HG02970 (cell line): ENCODE measurements around the gene CGB5.

Experiments
- ATAC-seq: cut with Tn5 transposase; IDR thresholded peaks from one replicate; pipeline ENCODE4 v1.9.1; 2021; ENCODE audit warnings: mild to moderate bottlenecking, moderate library complexity, moderate number of reproducible peaks; ENCODE audit not compliant: unreplicated experiment, low FRiP score

Gene CGB5

DNA sequence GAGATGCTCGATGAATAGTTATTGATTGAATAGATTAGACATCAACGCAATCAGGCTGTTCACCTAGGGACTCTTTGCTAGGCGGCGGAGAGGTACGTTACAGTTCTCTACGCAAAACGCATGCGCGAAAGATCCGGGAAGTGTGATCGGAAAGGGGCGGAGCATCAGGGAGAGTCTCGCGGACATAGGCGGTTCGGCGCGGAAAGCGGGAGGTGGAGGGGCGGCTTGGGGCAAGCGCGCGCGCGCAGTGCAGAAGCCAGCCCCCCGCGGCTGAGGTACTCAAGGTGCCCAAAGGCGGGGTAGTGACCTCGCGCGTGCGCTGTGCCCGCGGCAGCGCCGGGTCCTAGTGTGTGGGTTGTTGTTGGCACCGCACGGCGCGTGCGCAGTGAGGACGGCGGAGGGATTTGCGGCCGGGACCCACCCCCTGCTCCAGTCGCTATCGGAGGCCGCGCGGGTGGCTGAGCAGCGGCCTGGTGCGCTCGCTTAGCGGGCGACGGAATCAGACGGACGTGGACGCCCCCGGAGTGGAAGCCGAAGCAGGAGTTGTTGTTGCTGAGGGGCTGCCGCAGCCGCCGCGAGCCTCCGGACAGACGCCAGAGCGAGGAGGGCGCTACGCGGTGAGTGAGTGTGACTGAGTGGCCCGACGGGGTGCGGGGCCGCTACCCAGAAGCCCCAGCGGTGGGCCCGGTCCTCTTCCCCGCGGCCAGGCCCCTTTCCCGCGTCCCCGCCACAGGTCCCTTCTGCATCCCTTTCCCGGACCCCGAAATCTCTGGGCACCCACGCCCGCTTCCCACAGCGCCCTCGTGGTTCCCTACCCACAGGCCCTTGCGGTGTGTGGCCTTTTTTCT, 41.6 kb downstream of the CGB5 start, which contains the start of gene SNRNP70:
SNRNP70 (plus strand) TSS at position 432 of the 848 bp plus-strand sequence. CDS start 964 bp downstream, outside the sequence.
- peak; percentile 90 for ATAC-seq

DNA sequence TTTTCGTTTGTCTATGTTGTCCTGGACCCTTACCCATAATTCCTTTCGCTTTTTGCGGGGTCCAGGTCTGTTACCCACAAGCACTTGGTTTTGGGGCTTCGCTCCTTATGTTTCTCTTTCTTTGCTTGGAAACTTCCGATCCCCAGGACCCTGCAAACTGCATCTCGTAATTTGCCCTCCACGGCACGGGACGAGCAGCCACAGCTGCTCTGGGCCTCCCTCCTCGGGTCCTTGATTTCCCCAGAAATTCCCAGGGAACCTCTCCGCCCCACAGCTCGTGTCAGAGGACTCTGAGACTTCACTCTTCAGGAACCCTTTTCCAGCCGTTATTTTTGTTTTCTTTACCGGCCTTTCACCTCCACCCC, 42.2 kb downstream of the CGB5 start:
- ATAC-seq: no peak

DNA sequence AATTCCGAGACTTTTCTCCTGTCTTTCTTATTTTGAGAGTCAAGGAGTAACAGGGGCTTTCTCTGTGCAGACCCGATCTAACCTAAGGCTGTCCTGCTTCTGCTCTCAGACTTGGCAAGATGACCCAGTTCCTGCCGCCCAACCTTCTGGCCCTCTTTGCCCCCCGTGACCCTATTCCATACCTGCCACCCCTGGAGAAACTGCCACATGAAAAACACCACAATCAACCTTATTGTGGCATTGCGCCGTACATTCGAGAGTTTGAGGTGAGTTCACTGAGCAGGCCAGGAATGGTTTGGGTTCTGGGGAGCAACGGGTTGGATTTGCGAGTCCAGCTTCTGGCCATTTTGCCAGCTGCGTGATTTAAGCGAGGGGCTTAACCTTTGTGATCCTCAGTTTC, 42.6 kb downstream of the CGB5 start:
- ATAC-seq: no peak

DNA sequence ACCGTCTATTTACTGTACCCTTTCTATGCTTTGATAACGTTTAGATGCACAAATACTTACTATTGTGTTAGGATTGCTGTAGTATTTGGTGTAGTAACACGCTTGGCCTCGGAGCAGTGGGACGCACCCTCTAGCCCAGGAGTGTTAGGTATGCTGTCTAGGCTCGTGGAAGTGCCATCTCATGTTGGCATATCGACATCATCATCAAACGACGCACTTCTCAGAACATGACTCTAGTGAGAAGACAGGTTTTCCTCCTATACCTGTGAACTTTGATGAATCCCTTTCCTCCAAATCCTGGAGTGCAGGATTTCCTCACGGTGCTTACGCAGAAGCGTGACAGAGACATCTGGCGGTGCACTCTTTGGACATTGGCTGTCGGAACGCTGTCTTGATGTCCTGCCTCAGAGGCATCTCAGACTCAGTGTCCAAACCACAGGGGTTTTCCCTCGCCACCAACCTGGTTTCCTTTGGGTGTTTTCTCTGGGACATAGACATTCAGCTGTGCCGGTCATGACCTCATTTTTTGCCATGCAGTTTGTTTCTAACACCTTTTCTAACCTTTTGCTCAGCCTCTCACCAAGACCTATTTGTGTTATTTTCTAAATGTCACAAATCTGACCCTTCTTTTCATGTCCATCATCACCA, 47.9 kb downstream of the CGB5 start:
- no peak for ATAC-seq

DNA sequence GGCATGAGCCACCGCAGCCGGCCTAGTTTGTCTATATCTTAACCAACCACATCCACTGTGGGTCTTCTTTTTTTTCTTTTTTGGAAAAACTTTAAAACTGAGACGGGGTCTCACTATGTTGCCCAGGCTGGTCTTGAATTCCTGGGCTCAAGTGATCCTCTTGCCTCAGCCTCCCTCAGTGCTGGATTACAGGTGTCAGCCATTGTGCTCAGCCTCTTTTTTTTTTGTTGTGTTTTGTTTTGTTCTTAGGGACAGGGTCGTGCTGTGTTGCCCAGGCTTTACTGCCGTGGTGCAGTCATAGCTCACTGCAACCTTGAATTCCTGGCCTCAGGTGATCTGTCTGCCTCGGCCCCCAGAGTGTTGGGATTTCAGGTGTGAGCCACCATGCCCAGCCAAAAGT, 49.0 kb downstream of the CGB5 start:
- ATAC-seq: no peak
